Esophagus muscularis mucosa (tissue), 3 donors: ENCODE measurements around the gene SEC24B.

Source experiments
- POLR2A ChIP-seq: fragments of 450-650 bp; IDR thresholded peaks from one replicate; pipeline ENCODE4 v1.6.1; 2017; ENCODE audit warnings: antibody characterized with exemption, moderate library complexity, mild to moderate bottlenecking, low read depth
- POLR2AphosphoS5 ChIP-seq, 2 donors: sonication (generic); formaldehyde crosslinking; IDR thresholded peaks; one replicate each; pipeline ENCODE4 v1.6.1; 2017; ENCODE audit warnings: antibody characterized with exemption in 2 of 2
- TF ChIP-seq, protein P1 (sequence below), 3 experiments: fragments of 200-600 bp in 2 of 3; fragments of 450-650 bp in 1 of 3; sonication (generic) in 2 of 3; IDR thresholded peaks; one replicate each; pipeline ENCODE4 v1.5.1; 2017 to 2019; ENCODE audit warnings: antibody characterized with exemption in 3 of 3, mild to moderate bottlenecking in 2 of 3, moderate library complexity in 1 of 3

DNA sequence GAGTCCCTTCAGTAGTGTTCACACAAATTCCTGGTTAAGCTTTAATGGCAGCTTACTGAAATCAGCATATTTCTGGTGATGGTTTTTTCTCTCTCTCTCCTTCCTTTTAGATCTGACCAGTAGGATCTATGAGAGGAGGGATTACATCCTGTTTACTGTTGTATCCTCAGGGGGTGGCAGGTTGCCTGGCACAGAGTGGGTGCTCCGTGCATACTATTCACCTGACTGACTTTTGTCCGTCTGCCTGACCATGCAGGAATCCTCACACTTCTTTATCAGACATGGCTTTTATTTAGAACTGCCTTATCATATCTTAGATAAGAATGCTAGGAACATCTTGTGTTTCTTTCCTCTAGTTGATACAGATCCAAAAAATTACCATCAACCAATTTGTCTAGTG, 156.0 kb downstream of the SEC24B start:
- TF ChIP-seq, protein P1, sequence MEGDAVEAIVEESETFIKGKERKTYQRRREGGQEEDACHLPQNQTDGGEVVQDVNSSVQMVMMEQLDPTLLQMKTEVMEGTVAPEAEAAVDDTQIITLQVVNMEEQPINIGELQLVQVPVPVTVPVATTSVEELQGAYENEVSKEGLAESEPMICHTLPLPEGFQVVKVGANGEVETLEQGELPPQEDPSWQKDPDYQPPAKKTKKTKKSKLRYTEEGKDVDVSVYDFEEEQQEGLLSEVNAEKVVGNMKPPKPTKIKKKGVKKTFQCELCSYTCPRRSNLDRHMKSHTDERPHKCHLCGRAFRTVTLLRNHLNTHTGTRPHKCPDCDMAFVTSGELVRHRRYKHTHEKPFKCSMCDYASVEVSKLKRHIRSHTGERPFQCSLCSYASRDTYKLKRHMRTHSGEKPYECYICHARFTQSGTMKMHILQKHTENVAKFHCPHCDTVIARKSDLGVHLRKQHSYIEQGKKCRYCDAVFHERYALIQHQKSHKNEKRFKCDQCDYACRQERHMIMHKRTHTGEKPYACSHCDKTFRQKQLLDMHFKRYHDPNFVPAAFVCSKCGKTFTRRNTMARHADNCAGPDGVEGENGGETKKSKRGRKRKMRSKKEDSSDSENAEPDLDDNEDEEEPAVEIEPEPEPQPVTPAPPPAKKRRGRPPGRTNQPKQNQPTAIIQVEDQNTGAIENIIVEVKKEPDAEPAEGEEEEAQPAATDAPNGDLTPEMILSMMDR (IDR thresholded peaks at IDR 0.05), result no peak
- TF ChIP-seq POLR2AphosphoS5 (IDR thresholded peaks at IDR 0.05) (no peak), POLR2A (no peak)
